Mesothelial cell of epicardium (in vitro differentiated cells): Measurements from ENCODE around the gene VDAC2. TPM values are rescaled to one million over a fixed set of nuclear protein-coding genes. Genes with fewer than 3 reads are reported as not detected.

ENCODE experiments used
- DNase-seq, 2 experiments: peaks; one replicate each; pipeline ENCODE4 v3.0.0; 2021; ENCODE audit warnings: low spot score in 2 of 2; ENCODE audit not compliant: unreplicated experiment in 2 of 2
- H3K27ac Mint-ChIP-seq: 2 replicates; pipeline ENCODE4 v1.8.0; 2021; ENCODE audit warnings: mixed read lengths
- H3K27me3 Mint-ChIP-seq: 2 replicates; pipeline ENCODE4 v1.8.0; 2021; ENCODE audit warnings: low read depth, mixed read lengths
- H3K36me3 Mint-ChIP-seq: 2 replicates; pipeline ENCODE4 v1.8.0; 2021; ENCODE audit warnings: mixed read lengths
- H3K4me1 Mint-ChIP-seq: 2 replicates; pipeline ENCODE4 v1.8.0; 2021; ENCODE audit warnings: mixed read lengths
- H3K4me3 Mint-ChIP-seq: 2 replicates; pipeline ENCODE4 v1.8.0; 2021; ENCODE audit warnings: mild to moderate bottlenecking, moderate library complexity, mixed read lengths
- H3K9me3 Mint-ChIP-seq: 2 replicates; pipeline ENCODE4 v1.8.0; 2021; ENCODE audit warnings: mixed read lengths
- total RNA-seq: library from RNA; stranded (reverse); gene quantifications from 3 replicates; pipeline ENCODE4 v1.2.1, GENCODE V29; 2021
- TF ChIP-seq, protein P1 (sequence below): fragments of 200-600 bp; sonication (generic); IDR thresholded peaks from one replicate; pipeline ENCODE4 v1.5.0; 2021; ENCODE audit warnings: antibody characterized with exemption; ENCODE audit not compliant: unreplicated experiment

VDAC2 gene
- total RNA-seq, 1 donor from 2014 or later = 144 TPM

DNA sequence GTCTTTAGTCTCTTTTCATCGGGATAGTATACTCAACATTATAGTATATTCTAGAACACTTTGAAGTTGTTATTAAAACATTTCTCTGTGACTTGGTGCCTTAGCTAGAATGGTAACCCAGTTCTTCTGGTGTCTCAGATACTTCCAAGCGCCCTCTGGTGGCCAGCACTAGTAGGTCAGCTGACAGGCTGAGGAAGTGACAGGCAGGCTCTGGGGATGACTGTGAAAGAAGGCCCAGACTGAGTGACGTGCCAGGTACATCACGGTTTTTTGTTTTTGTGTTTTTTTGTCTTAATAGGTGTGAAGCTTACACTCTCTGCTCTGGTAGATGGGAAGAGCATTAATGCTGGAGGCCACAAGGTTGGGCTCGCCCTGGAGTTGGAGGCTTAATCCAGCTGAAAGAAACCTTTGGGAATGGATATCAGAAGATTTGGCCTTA is 20.0 kb downstream of the VDAC2 start:
- Mint-ChIP-seq H3K9me3 (no peaks in the 10 kb centered on the region), H3K4me1 (peaks cover 38% of the 10 kb centered on the region), H3K4me3 (no peak overlapping the region), H3K27me3 (no peaks in the 10 kb centered on the region), H3K27ac (peak overlapping the region; percentile 79), H3K36me3 (peaks cover 21% of the 10 kb centered on the region)
- TF ChIP-seq, protein P1, sequence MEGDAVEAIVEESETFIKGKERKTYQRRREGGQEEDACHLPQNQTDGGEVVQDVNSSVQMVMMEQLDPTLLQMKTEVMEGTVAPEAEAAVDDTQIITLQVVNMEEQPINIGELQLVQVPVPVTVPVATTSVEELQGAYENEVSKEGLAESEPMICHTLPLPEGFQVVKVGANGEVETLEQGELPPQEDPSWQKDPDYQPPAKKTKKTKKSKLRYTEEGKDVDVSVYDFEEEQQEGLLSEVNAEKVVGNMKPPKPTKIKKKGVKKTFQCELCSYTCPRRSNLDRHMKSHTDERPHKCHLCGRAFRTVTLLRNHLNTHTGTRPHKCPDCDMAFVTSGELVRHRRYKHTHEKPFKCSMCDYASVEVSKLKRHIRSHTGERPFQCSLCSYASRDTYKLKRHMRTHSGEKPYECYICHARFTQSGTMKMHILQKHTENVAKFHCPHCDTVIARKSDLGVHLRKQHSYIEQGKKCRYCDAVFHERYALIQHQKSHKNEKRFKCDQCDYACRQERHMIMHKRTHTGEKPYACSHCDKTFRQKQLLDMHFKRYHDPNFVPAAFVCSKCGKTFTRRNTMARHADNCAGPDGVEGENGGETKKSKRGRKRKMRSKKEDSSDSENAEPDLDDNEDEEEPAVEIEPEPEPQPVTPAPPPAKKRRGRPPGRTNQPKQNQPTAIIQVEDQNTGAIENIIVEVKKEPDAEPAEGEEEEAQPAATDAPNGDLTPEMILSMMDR = peak; percentile 94
- peak; percentile 81 to 86 for DNase-seq

DNA sequence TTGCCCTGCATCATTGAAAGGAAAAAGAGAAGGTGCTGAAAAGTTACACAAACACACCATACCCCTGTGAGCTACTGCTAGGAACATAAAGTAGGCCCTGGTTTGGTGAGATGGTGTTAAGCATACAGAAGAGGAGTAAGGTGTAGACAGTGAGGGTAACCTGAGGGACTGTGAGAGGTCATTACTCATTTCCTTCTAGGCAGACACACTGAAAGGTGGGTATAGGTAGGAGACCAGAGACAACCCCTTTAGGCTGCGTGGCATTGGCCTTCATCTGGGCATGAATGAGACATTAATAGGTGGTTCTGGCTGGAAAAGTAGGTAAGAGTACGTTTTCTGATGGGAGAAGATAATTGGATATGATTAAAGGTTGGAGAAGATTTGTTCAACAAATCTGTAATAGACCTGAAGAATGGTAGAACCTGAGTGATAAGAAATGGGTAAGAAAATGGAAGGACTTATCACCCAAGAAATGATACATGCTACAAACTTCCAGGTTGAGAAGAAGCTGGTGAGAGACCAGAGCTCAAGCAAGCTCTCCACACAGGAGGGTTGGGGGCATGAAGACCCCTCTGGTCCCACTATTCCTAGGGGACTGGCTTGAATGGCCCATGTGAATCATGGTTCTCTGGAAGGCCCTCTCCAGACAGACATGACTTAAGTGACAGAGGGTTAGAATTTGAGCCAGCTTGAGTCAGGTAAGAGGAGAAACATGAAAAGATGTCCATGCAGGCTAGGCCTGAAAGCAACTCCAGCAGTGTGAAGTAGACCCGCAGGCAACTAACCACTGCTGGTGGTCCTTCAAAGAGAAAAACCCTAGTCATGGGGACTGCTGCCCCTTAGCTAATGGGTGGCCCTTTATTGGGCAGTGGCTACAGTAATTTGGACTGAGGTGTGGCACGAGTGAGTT is 21.3 kb downstream of the VDAC2 start:
- DNase-seq = no peak
- TF ChIP-seq, protein P1 = no peak
- peaks cover 29% of the 10 kb centered on the region for H3K4me1 Mint-ChIP-seq
- peaks cover 21% of the 10 kb centered on the region for H3K36me3 Mint-ChIP-seq
- no peaks in the 10 kb centered on the region for H3K27me3 Mint-ChIP-seq
- no peak overlapping the region for H3K27ac Mint-ChIP-seq
- H3K9me3 Mint-ChIP-seq = no peaks in the 10 kb centered on the region
- H3K4me3 Mint-ChIP-seq = no peak overlapping the region

DNA sequence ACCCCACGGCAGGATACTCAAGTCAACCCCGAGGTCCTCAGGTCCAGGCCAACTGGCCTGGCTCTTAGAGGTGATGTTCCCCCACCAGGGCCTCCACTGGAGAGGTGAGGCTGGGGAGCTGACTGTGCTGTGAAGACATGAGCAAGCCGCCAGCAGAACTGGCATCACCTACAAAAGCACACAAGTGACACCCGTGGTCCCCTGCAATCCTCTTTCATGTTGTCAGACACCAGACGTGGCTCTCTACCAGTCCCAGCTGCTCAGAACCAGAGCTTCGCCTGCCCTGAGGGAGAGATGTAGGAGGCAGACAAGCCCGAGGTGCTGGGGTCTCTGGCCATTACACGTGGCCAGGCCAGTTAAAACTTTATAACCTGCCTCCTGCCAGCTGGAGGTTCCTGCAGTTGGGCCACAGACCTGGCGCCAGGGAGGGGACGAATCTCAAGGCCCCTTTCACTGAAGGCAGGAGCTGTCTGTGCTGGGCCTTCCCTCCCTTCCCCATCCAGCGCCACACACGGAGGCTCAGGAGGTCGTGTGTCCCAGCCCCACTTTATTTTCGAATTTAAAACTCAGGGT is 22.9 kb downstream of the VDAC2 start:
- Mint-ChIP-seq H3K27me3 (no peaks in the 10 kb centered on the region), H3K4me3 (peak overlapping the region; percentile 69), H3K27ac (peak overlapping the region; percentile 78), H3K4me1 (peaks cover 26% of the 10 kb centered on the region), H3K36me3 (peaks cover 20% of the 10 kb centered on the region), H3K9me3 (no peaks in the 10 kb centered on the region)
- DNase-seq = no peak
- TF ChIP-seq, protein P1 = no peak

DNA sequence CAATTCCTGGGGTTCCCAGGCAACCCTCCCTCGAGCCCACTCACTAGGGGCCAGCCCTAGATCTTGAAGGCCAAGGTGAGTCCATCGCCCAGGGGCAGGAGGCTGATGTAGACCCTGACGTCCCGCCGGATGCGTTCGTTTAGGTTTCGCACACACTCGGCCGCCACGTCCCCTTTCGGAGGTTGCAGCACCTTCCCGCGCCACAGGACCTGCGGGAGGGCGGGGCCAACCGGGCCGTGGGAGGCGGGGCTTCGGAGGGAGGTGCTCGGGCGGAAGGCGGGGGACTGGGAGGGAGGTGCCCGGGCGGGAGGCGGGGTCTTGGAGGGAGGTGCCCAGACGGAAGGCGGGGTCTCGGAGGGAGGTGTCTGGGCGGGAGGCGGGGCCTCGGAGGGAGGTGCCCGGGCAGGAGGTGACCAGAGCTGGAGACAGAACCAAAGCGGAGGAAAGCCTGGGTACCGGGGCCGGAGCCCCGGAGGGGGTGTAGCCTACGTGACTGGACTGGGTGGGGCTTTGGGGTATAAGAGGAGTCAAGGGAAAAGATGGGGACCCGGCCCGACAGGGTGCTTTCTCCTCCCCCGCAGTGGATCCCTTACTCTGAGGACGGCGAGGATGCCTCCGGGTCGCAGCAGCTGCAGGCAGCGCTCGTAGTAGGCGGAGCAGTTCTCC is 23.6 kb downstream of the VDAC2 start:
- TF ChIP-seq, protein P1 = no peak
- Mint-ChIP-seq H3K4me1 (peaks cover 26% of the 10 kb centered on the region), H3K9me3 (no peaks in the 10 kb centered on the region), H3K27me3 (no peaks in the 10 kb centered on the region), H3K4me3 (peak overlapping the region; percentile 69), H3K36me3 (peaks cover 18% of the 10 kb centered on the region), H3K27ac (peak overlapping the region; percentile 78)
- peak; percentile 89 to 93 for DNase-seq

DNA sequence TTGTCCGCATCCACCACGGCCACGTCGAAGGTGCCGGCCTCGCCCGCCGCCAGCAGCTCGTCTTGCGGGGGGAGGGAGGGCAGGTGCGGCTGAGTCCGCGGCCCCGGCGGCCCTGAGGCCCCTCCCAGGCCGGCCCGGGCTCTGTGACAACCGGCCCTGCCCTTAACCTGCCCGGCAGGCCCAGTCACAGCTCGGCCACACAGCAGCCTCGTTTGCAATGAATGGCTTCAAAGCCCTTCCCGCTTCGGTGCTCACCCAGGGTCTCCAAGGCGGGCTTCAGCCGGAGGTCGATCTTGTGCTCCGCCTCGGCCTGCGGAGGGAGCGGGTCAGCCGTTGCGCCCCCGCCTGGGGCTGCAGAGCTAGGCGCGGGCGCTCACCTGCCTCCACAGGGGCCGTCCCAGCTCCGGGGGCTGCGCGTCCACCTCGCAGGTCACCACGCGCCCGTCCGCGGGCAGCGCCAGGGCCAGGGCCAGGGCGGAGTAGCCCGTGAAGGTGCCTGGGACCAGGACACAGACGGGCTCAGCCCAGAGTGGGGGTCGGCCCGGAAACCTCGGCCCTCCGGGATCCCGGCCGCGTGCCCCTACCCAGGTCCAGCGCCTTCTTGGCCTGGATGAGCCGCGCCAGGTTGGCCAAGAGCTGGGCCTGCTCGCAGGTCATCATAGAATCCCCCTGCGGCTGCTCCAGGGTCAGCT is 24.2 kb downstream of the VDAC2 start:
- Mint-ChIP-seq H3K36me3 (peaks cover 16% of the 10 kb centered on the region), H3K4me3 (peak overlapping the region; percentile 69), H3K9me3 (no peaks in the 10 kb centered on the region), H3K27ac (no peak overlapping the region), H3K27me3 (peaks cover 2% of the 10 kb centered on the region), H3K4me1 (peaks cover 26% of the 10 kb centered on the region)
- DNase-seq = peak in 1 of 2 experiments; percentile 48
- TF ChIP-seq, protein P1 = no peak
